Omental fat pad (tissue), 4 donors: ENCODE results near the gene NQO2. TPM values are rescaled to one million over a fixed set of nuclear protein-coding genes. Genes with fewer than 3 reads are reported as not detected.

Experiments used
- ATAC-seq: fragments of 150-250 bp; one replicate; pipeline ENCODE4 v1.9.1; 2016; ENCODE audit warnings: mild to moderate bottlenecking, moderate library complexity; ENCODE audit not compliant: low FRiP score
- DNase-seq: peaks from one replicate; pipeline ENCODE4 v3.0.0-alpha.2; 2019; ENCODE audit warnings: low spot score
- CTCF ChIP-seq, 3 donors: fragments of 450-650 bp; IDR thresholded peaks; one replicate each; pipeline ENCODE4 v1.5.1; 2016 to 2017; ENCODE audit warnings: antibody characterized with exemption in 3 of 3, mild to moderate bottlenecking in 3 of 3, moderate library complexity in 2 of 3
- total RNA-seq, 4 donors: library from RNA; depleted of rRNA; stranded (reverse); fragments of >200 nt; gene quantifications; one replicate each; pipeline ENCODE4 v1.1.0, GENCODE V29; 2016

The NQO2 gene, protein sequence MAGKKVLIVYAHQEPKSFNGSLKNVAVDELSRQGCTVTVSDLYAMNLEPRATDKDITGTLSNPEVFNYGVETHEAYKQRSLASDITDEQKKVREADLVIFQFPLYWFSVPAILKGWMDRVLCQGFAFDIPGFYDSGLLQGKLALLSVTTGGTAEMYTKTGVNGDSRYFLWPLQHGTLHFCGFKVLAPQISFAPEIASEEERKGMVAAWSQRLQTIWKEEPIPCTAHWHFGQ
- total RNA-seq = 10 to 100 TPM; 32.9 to 54.0 (median 48.1) TPM

DNA sequence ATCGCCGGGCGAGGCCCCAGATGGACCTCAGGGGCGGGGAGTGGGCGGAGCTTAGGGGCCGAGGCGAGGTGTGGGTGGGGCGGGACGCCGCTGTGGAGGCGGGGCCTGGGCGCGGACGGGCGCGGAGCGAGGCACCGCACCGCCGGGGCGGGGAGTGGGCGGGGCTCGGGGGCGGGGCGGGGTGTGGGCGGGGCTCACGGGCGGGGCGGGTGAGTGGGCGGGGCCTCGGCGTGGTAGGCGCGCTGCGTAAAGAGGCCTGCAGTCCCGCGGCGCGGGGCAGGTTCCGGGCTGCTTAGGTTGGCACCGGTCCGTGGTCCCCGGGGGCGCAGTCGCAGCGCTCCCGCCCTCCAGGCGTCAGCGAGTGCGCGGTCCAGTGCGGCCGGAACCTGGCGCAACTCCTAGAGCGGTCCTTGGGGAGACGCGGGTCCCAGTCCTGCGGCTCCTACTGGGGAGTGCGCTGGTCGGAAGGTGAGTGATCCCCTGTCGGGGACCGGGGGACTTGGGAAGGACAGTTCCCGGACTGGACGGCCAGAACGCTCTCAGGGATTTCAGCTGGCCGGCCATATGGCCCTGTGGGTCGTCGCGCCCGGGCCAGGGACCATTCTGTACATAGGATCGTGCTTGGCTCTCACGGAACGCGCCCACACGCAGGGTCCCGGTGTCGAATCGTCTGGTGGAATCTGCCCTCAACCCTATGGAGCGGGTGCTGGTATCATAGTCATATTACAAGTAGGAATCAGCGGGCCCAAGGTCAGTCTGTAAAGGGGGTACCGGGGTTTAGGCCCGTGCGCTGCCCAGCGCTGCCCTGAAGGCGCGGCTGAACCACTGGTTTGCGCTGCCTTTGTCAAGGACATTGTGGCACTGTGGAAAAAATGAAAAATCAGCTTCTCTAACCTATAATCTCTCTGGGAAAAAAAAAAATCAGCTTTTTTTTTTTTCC lies at the start of gene NQO2:
Gene NQO2 (plus strand): TSS at position 277 of the 940 bp plus-strand sequence. CDS start 6,659 bp downstream, outside the sequence.
- TF ChIP-seq CTCF (IDR thresholded peaks at IDR 0.05) = no peak
- DNase-seq (no peak), ATAC-seq (peak; percentile 94)

- TF ChIP-seq CTCF (IDR thresholded peaks at IDR 0.05) = no peak
- ATAC-seq (no peak), DNase-seq (no peak)
Measured at GRCh38 chr6:2950713-2951112, 49.0 kb upstream of the NQO2 start.

DNA sequence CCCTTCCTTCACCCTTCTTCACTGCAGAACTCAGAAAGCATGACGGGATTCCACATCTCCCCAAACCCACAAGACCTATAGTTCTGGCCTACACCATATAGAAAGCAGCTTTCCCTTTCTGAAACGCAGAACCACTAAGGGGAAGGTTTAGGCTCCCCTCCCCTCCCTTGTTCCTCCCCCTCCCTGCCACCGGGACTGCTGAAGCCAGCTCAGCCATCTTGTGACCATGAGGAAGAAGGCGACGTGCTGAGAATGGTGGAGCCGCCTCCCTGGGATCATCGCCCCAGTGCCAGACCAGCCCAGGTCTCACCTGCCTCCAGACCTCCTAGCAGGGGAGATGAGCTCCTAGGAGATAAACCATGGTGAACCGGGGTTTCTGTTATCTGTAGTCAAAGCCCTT lies 48.0 kb upstream of the NQO2 start:
- DNase-seq (no peak), ATAC-seq (no peak)
- TF ChIP-seq CTCF (IDR thresholded peaks at IDR 0.05) = no peak

- peak in 2 of 3 donors; percentile 34 to 97 for TF ChIP-seq CTCF (IDR thresholded peaks at IDR 0.05)
- ATAC-seq = peak; percentile 91
- peak; percentile 52 for DNase-seq
Measured at GRCh38 chr6:2952557-2953095, 47.1 kb upstream of the NQO2 start.

- ATAC-seq (no peak), DNase-seq (no peak)
- no peak for TF ChIP-seq CTCF (IDR thresholded peaks at IDR 0.05)
Measured at GRCh38 chr6:2953098-2953497, 46.6 kb upstream of the NQO2 start.

DNA sequence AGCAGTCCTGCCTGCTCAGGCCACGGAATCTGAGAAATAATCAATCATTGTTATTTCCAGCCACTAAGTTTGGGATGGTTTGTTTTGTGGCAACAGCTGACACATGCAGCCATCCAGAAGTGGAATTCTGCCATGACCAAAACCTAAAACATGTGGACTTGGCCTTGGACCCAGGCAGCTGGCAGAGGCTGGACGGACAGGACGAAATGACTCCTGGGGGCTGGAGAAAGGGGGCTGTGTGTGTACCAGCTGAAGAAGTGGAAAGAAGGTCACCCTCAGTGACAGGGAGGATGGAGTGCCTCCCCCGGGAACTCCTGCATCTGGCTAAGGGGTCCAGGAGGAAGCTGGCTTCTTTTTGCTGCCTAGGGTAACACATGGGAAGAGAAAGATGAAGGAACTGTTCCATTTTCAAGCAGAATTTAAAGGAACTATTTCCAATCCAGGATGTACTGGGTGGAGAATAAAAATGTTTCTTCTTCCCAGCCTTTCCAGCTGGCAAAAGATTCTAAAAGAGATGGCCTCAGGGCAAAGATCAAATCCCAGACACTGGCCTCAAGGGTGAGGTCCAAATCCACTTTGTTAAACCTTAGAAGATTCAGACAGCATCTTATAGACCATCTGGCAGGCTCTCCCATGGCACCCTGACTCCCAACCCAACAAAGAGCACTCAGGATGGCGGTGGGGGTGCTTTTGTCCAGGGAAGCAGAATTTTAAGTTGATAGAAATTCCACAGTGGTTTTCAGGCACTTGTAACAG lies 42.6 kb upstream of the NQO2 start:
- no peak for DNase-seq
- TF ChIP-seq CTCF (IDR thresholded peaks at IDR 0.05) = no peak
- ATAC-seq = no peak
